ENCODE measurements around the gene APPL2.

DNA sequence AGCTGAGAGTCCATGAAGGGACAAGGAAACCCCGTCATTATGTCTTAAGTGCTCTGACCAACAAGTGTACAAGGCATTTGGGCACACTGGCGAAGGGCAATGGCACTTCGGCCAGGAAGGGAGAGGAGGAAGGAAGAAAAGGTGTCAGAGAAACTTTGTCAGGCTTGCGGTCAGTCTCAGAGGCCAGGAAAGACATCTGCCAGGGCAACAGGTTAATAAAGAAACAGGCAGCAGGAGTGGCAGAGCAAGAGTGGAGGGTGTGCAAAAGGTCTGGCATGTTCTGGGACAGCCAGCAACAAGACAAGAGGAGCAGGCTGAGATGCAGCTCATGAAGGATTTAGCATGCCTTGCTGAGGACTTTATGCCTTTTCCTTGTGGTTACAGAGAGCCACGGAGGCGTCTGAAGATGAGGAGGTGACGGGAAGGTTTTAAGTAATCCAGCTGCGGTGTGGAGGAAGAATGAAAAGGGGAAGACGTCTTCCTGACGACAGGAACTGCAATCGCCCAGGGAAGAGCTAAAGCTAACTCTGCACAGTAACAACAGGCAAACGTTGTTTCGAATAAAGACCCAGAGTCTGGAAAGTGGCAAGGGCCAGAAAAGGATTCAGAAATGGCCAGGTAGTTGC is 13.1 kb downstream of the APPL2 start:
- no peak for TF ChIP-seq ESRRA (IDR thresholded peaks at IDR 0.05; ENCODE audit: borderline replicate concordance, low read length)
- no peak for TF ChIP-seq CEBPB (IDR thresholded peaks at IDR 0.05)
- TF ChIP-seq, protein P1, sequence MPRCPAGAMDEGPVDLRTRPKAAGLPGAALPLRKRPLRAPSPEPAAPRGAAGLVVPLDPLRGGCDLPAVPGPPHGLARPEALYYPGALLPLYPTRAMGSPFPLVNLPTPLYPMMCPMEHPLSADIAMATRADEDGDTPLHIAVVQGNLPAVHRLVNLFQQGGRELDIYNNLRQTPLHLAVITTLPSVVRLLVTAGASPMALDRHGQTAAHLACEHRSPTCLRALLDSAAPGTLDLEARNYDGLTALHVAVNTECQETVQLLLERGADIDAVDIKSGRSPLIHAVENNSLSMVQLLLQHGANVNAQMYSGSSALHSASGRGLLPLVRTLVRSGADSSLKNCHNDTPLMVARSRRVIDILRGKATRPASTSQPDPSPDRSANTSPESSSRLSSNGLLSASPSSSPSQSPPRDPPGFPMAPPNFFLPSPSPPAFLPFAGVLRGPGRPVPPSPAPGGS (IDR thresholded peaks at IDR 0.05), result no peak
- no peak for TF ChIP-seq RAD21 (conservative IDR thresholded peaks at IDR 0.05 in 1 of 2, IDR thresholded peaks at IDR 0.05 in 1 of 2)
- TF ChIP-seq POLR2AphosphoS2 (conservative IDR thresholded peaks at IDR 0.05; ENCODE audit: low read length), result no peak
- TF ChIP-seq POLR2A (IDR thresholded peaks at IDR 0.05; ENCODE audit: low read length), result no peak
- TF ChIP-seq CTCF (IDR thresholded peaks at IDR 0.05), result no peak
- TF ChIP-seq CBX2 (IDR thresholded peaks at IDR 0.05; ENCODE audit: borderline replicate concordance, low read depth), result no peak
- no peak for TF ChIP-seq RCOR1 (IDR thresholded peaks at IDR 0.05; ENCODE audit: low read depth, low read length)
- no peak for TF ChIP-seq CHD4 (IDR thresholded peaks at IDR 0.05; ENCODE audit: borderline replicate concordance)
- TF ChIP-seq REST (IDR thresholded peaks at IDR 0.05), result no peak
- no peak for TF ChIP-seq SMC3 (IDR thresholded peaks at IDR 0.05)
- TF ChIP-seq JUN (IDR thresholded peaks at IDR 0.05), result no peak

All from A549 (cell line).